ENCODE results near the gene MRPL12.

Gene MRPL12

GRCh38 chr17:81690066-81690465 is 13.1 kb upstream of the MRPL12 start:
- H3K4me3 ChIP-seq (ENCODE audit: low read depth in 1 of 2, low read length in 2 of 2), result no peak overlapping the region
- peaks cover 51% of the 10 kb centered on the region for H3K79me2 ChIP-seq (ENCODE audit: insufficient read depth, low read length)
- no peaks in the 10 kb centered on the region for H3K27me3 ChIP-seq (ENCODE audit: insufficient read depth, low read length, poor library complexity)
- DNase-seq (no peak), ATAC-seq (ENCODE audit: insufficient read depth, low read depth) (no peak)
- no peaks in the 10 kb centered on the region for H3K9me3 ChIP-seq (ENCODE audit: insufficient read depth, low read length, severe bottlenecking)
- peaks cover 98% of the 10 kb centered on the region for H3K36me3 ChIP-seq (ENCODE audit: insufficient read depth, low read length)
- H4K20me1 ChIP-seq (ENCODE audit: insufficient read depth, low read length), result peaks cover 82% of the 10 kb centered on the region
- no peak overlapping the region for H3K27ac ChIP-seq (ENCODE audit: low read length)
- H3K9ac ChIP-seq (ENCODE audit: low read depth, low read length), result no peak overlapping the region
- no peak for TF ChIP-seq CTCF (IDR thresholded peaks at IDR 0.05; ENCODE audit: borderline replicate concordance, extremely low read depth, low read length, poor library complexity, severe bottlenecking)
- no peak for TF ChIP-seq EZH2 (IDR thresholded peaks at IDR 0.05; ENCODE audit: borderline replicate concordance, low read depth, low read length, severe bottlenecking)
- H2AFZ ChIP-seq (ENCODE audit: low read depth, low read length), result no peak overlapping the region
- no peak overlapping the region for H3K4me2 ChIP-seq (ENCODE audit: insufficient read depth, low read length)
- peaks cover 20% of the 10 kb centered on the region for H3K4me1 ChIP-seq (ENCODE audit: insufficient read depth, low read length)

DNA sequence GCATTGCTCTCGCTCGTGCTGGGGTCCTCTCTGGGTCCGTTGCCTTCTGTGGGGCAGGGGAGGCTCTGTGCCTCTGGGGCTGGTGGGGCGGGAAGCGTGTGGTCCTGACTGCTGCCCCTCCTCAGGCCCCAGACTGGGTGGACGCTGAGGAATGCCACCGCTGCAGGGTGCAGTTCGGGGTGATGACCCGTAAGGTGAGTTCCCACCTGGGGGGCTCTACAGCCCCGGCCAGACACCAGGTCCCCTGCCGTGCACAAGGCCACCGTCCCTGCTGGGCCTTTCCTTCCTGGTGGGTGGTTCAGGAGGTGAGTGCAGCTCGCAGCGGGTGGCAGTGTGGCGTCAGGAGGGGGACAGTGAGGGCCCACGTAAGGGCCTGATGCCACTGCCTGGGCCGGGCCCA is 12.6 kb upstream of the MRPL12 start:
- Histone ChIP-seq H3K9me3 (ENCODE audit: insufficient read depth, low read length, severe bottlenecking) (no peaks in the 10 kb centered on the region), H4K20me1 (ENCODE audit: insufficient read depth, low read length) (peaks cover 82% of the 10 kb centered on the region), H3K27me3 (ENCODE audit: insufficient read depth, low read length, poor library complexity) (no peaks in the 10 kb centered on the region), H3K9ac (ENCODE audit: low read depth, low read length) (no peak overlapping the region), H3K36me3 (ENCODE audit: insufficient read depth, low read length) (peaks cover 98% of the 10 kb centered on the region), H3K27ac (ENCODE audit: low read length) (no peak overlapping the region), H2AFZ (ENCODE audit: low read depth, low read length) (no peak overlapping the region), H3K79me2 (ENCODE audit: insufficient read depth, low read length) (peaks cover 46% of the 10 kb centered on the region), H3K4me1 (ENCODE audit: insufficient read depth, low read length) (peaks cover 15% of the 10 kb centered on the region), H3K4me2 (ENCODE audit: insufficient read depth, low read length) (no peak overlapping the region), H3K4me3 (ENCODE audit: low read depth in 1 of 2, low read length in 2 of 2) (no peak overlapping the region)
- DNase-seq (no peak), ATAC-seq (ENCODE audit: insufficient read depth, low read depth) (no peak)
- TF ChIP-seq EZH2 (IDR thresholded peaks at IDR 0.05; ENCODE audit: borderline replicate concordance, low read depth, low read length, severe bottlenecking), result no peak
- no peak for TF ChIP-seq CTCF (IDR thresholded peaks at IDR 0.05; ENCODE audit: borderline replicate concordance, extremely low read depth, low read length, poor library complexity, severe bottlenecking)

GRCh38 chr17:81691196-81691595 is 12.0 kb upstream of the MRPL12 start:
- H2AFZ ChIP-seq (ENCODE audit: low read depth, low read length), result no peak overlapping the region
- ATAC-seq (ENCODE audit: insufficient read depth, low read depth) (no peak), DNase-seq (no peak)
- H3K9ac ChIP-seq (ENCODE audit: low read depth, low read length), result no peak overlapping the region
- H3K4me2 ChIP-seq (ENCODE audit: insufficient read depth, low read length), result no peak overlapping the region
- peaks cover 40% of the 10 kb centered on the region for H3K79me2 ChIP-seq (ENCODE audit: insufficient read depth, low read length)
- peaks cover 77% of the 10 kb centered on the region for H4K20me1 ChIP-seq (ENCODE audit: insufficient read depth, low read length)
- H3K4me1 ChIP-seq (ENCODE audit: insufficient read depth, low read length), result peaks cover 9% of the 10 kb centered on the region; the same call in 1 of the 2 replicates
- TF ChIP-seq EZH2 (IDR thresholded peaks at IDR 0.05; ENCODE audit: borderline replicate concordance, low read depth, low read length, severe bottlenecking), result no peak
- TF ChIP-seq CTCF (IDR thresholded peaks at IDR 0.05; ENCODE audit: borderline replicate concordance, extremely low read depth, low read length, poor library complexity, severe bottlenecking), result no peak
- no peak overlapping the region for H3K27ac ChIP-seq (ENCODE audit: low read length)
- H3K4me3 ChIP-seq (ENCODE audit: low read depth in 1 of 2, low read length in 2 of 2), result no peak overlapping the region
- no peaks in the 10 kb centered on the region for H3K9me3 ChIP-seq (ENCODE audit: insufficient read depth, low read length, severe bottlenecking)
- H3K27me3 ChIP-seq (ENCODE audit: insufficient read depth, low read length, poor library complexity), result no peaks in the 10 kb centered on the region
- peaks cover 98% of the 10 kb centered on the region for H3K36me3 ChIP-seq (ENCODE audit: insufficient read depth, low read length)

- Histone ChIP-seq H3K79me2 (ENCODE audit: insufficient read depth, low read length) (peaks cover 36% of the 10 kb centered on the region), H3K9me3 (ENCODE audit: insufficient read depth, low read length, severe bottlenecking) (no peaks in the 10 kb centered on the region), H3K9ac (ENCODE audit: low read depth, low read length) (no peak overlapping the region), H4K20me1 (ENCODE audit: insufficient read depth, low read length) (peaks cover 73% of the 10 kb centered on the region), H3K4me2 (ENCODE audit: insufficient read depth, low read length) (no peak overlapping the region), H3K4me1 (ENCODE audit: insufficient read depth, low read length) (peaks cover 6% of the 10 kb centered on the region; the same call in 1 of the 2 replicates), H3K27ac (ENCODE audit: low read length) (no peak overlapping the region), H3K36me3 (ENCODE audit: insufficient read depth, low read length) (peaks cover 98% of the 10 kb centered on the region), H3K27me3 (ENCODE audit: insufficient read depth, low read length, poor library complexity) (no peaks in the 10 kb centered on the region), H3K4me3 (ENCODE audit: low read depth in 1 of 2, low read length in 2 of 2) (no peak overlapping the region), H2AFZ (ENCODE audit: low read depth, low read length) (no peak overlapping the region)
- TF ChIP-seq EZH2 (IDR thresholded peaks at IDR 0.05; ENCODE audit: borderline replicate concordance, low read depth, low read length, severe bottlenecking) (no peak), CTCF (IDR thresholded peaks at IDR 0.05; ENCODE audit: borderline replicate concordance, extremely low read depth, low read length, poor library complexity, severe bottlenecking) (no peak)
- DNase-seq (no peak), ATAC-seq (ENCODE audit: insufficient read depth, low read depth) (no peak)
Measured at GRCh38 chr17:81691608-81692007, 11.6 kb upstream of the MRPL12 start.
